Astrocyte (in vitro differentiated cells and primary cell): Measurements from ENCODE around the gene NKD1.

Source experiments
- CTCF ChIP-seq: IDR thresholded peaks from 2 replicates; pipeline ENCODE4 v1.5.1; 2011; ENCODE audit warnings: low read depth, mild to moderate bottlenecking, inconsistent platforms, low read length, moderate library complexity; ENCODE audit not compliant: insufficient read depth
- EZH2 ChIP-seq: IDR thresholded peaks from 2 replicates; pipeline ENCODE4 v1.6.1; 2012; ENCODE audit warnings: mild to moderate bottlenecking, low read length, inconsistent platforms; ENCODE audit not compliant: insufficient read depth

DNA sequence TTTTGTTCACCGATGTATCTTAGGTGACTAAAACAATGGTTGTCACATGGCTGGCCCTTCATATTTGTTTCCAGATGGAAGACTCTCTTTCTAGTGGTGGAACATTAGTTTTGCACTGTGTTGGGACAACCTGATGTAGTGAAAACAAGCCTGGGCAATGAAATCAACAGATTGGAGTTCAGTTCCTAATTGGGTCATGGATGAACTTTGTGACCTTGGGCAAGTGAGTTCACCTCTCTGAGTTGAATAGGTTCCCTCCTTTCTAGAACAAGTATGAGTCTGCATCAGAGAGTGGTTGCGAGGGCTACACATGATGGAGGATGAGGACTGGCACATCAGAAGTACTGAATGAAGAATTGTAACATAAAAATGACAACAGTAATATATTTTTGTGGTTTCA lies 2.1 kb upstream of the NKD1 start:
- no peak for TF ChIP-seq CTCF
- no peak for TF ChIP-seq EZH2
